ENCODE results near the gene TPSAB1.

The TPSAB1 gene

GRCh38 chr16:1260101-1260680 lies 19.7 kb downstream of the TPSAB1 start:
- no peaks in the 10 kb centered on the region for H3K27me3 ChIP-seq (ENCODE audit: insufficient read depth, low read length, poor library complexity)
- TF ChIP-seq EZH2 (IDR thresholded peaks at IDR 0.05; ENCODE audit: borderline replicate concordance, low read depth, low read length, severe bottlenecking): no peak
- TF ChIP-seq, protein P1, sequence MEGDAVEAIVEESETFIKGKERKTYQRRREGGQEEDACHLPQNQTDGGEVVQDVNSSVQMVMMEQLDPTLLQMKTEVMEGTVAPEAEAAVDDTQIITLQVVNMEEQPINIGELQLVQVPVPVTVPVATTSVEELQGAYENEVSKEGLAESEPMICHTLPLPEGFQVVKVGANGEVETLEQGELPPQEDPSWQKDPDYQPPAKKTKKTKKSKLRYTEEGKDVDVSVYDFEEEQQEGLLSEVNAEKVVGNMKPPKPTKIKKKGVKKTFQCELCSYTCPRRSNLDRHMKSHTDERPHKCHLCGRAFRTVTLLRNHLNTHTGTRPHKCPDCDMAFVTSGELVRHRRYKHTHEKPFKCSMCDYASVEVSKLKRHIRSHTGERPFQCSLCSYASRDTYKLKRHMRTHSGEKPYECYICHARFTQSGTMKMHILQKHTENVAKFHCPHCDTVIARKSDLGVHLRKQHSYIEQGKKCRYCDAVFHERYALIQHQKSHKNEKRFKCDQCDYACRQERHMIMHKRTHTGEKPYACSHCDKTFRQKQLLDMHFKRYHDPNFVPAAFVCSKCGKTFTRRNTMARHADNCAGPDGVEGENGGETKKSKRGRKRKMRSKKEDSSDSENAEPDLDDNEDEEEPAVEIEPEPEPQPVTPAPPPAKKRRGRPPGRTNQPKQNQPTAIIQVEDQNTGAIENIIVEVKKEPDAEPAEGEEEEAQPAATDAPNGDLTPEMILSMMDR (IDR thresholded peaks at IDR 0.05; ENCODE audit: borderline replicate concordance, extremely low read depth, low read length, poor library complexity, severe bottlenecking): no peak
- H3K4me3 ChIP-seq (ENCODE audit: low read depth in 1 of 2, low read length in 2 of 2): no peak overlapping the region

GRCh38 chr16:1261131-1261892 lies 20.8 kb downstream of the TPSAB1 start:
- Histone ChIP-seq H3K36me3 (ENCODE audit: insufficient read depth, low read length) (no peaks in the 10 kb centered on the region), H3K4me1 (ENCODE audit: insufficient read depth, low read length) (no peaks in the 10 kb centered on the region), H2AFZ (ENCODE audit: low read depth, low read length) (no peak overlapping the region), H3K27me3 (ENCODE audit: insufficient read depth, low read length, poor library complexity) (no peaks in the 10 kb centered on the region), H3K4me3 (ENCODE audit: low read depth in 1 of 2, low read length in 2 of 2) (no peak overlapping the region), H4K20me1 (ENCODE audit: insufficient read depth, low read length) (peaks cover 4% of the 10 kb centered on the region; the same call in 1 of the 2 replicates), H3K4me2 (ENCODE audit: insufficient read depth, low read length) (no peak overlapping the region), H3K9me3 (ENCODE audit: insufficient read depth, low read length, severe bottlenecking) (no peaks in the 10 kb centered on the region), H3K27ac (ENCODE audit: low read length) (no peak overlapping the region), H3K9ac (ENCODE audit: low read depth, low read length) (no peak overlapping the region), H3K79me2 (ENCODE audit: insufficient read depth, low read length) (no peaks in the 10 kb centered on the region)
- TF ChIP-seq EZH2 (IDR thresholded peaks at IDR 0.05; ENCODE audit: borderline replicate concordance, low read depth, low read length, severe bottlenecking): no peak
- TF ChIP-seq, protein P1 (IDR thresholded peaks at IDR 0.05; ENCODE audit: borderline replicate concordance, extremely low read depth, low read length, poor library complexity, severe bottlenecking): no peak
- ATAC-seq (ENCODE audit: insufficient read depth, low read depth): no peak
- DNase-seq: no peak

More at GRCh38 chr16:1260101-1260680, 19.7 kb downstream of the TPSAB1 start:
- H3K4me2 ChIP-seq (ENCODE audit: insufficient read depth, low read length): no peak overlapping the region
- H2AFZ ChIP-seq (ENCODE audit: low read depth, low read length): no peak overlapping the region
- H4K20me1 ChIP-seq (ENCODE audit: insufficient read depth, low read length): peaks cover 4% of the 10 kb centered on the region; the same call in 1 of the 2 replicates
- no peaks in the 10 kb centered on the region for H3K9me3 ChIP-seq (ENCODE audit: insufficient read depth, low read length, severe bottlenecking)
- DNase-seq (no peak), ATAC-seq (ENCODE audit: insufficient read depth, low read depth) (no peak)
- H3K27ac ChIP-seq (ENCODE audit: low read length): no peak overlapping the region
- no peaks in the 10 kb centered on the region for H3K79me2 ChIP-seq (ENCODE audit: insufficient read depth, low read length)
- H3K9ac ChIP-seq (ENCODE audit: low read depth, low read length): no peak overlapping the region
- no peaks in the 10 kb centered on the region for H3K4me1 ChIP-seq (ENCODE audit: insufficient read depth, low read length)
- H3K36me3 ChIP-seq (ENCODE audit: insufficient read depth, low read length): no peaks in the 10 kb centered on the region

DNA sequence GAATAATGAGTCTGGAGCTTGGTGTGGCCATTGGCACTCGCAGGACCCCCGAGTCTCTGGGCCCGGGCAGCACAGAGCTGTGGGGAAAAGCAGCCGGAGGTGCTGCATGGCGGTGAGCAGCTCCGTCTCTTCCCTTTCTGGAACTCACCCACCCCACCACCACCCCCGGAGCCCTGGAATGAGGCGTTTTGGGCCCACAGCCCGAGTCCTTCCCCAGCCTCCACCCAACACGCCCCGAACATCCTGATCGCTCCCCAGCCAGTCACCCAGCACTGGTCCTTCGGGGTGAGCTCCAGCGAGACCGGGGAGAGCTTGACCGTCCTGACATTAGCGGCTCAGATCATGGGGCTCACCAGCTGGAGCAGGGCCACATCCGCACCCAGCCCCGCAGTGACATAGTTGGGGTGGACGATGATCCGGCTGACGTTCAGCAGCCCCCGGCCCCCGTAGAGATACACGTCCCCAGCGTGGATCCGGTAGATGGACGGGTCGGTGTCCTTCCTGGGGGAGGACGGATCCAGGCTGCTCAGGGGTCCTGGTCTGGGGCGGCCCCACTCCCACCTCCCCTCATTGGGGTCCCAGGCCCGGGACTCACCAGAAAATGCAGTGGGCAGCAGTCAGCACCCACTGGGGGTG lies 21.8 kb downstream of the TPSAB1 start:
- Histone ChIP-seq H3K9me3 (ENCODE audit: insufficient read depth, low read length, severe bottlenecking) (no peaks in the 10 kb centered on the region), H3K79me2 (ENCODE audit: insufficient read depth, low read length) (no peaks in the 10 kb centered on the region), H3K4me2 (ENCODE audit: insufficient read depth, low read length) (no peak overlapping the region), H3K4me3 (ENCODE audit: low read depth in 1 of 2, low read length in 2 of 2) (no peak overlapping the region), H2AFZ (ENCODE audit: low read depth, low read length) (no peak overlapping the region), H3K4me1 (ENCODE audit: insufficient read depth, low read length) (no peaks in the 10 kb centered on the region), H4K20me1 (ENCODE audit: insufficient read depth, low read length) (peaks cover 4% of the 10 kb centered on the region; the same call in 1 of the 2 replicates), H3K36me3 (ENCODE audit: insufficient read depth, low read length) (no peaks in the 10 kb centered on the region), H3K27me3 (ENCODE audit: insufficient read depth, low read length, poor library complexity) (no peaks in the 10 kb centered on the region), H3K27ac (ENCODE audit: low read length) (no peak overlapping the region), H3K9ac (ENCODE audit: low read depth, low read length) (no peak overlapping the region)
- TF ChIP-seq EZH2 (IDR thresholded peaks at IDR 0.05; ENCODE audit: borderline replicate concordance, low read depth, low read length, severe bottlenecking): no peak
- TF ChIP-seq, protein P1 (IDR thresholded peaks at IDR 0.05; ENCODE audit: borderline replicate concordance, extremely low read depth, low read length, poor library complexity, severe bottlenecking): no peak
- no peak for DNase-seq
- no peak for ATAC-seq (ENCODE audit: insufficient read depth, low read depth)
